Gastrocnemius medialis (tissue), 4 donors: ENCODE measurements around the gene ADAM19.

Experiments used
- POLR2A ChIP-seq, 2 donors: fragments of 450-650 bp; IDR thresholded peaks; one replicate each; pipeline ENCODE4 v1.6.1; 2017; ENCODE audit warnings: antibody characterized with exemption in 2 of 2, mild to moderate bottlenecking in 2 of 2, moderate library complexity in 2 of 2
- TF ChIP-seq, protein P1 (sequence below), 5 experiments: fragments of 450-650 bp in 3 of 5; fragments of 200-600 bp in 2 of 5; sonication (generic) in 2 of 5; IDR thresholded peaks in 4 of 5; conservative IDR thresholded peaks in 1 of 5; 1 replicate in 4 of 5; 2 replicates in 1 of 5; pipeline ENCODE4 v1.5.1; 2016 to 2019; ENCODE audit warnings: antibody characterized with exemption in 5 of 5, mild to moderate bottlenecking in 3 of 5, moderate library complexity in 3 of 5

DNA sequence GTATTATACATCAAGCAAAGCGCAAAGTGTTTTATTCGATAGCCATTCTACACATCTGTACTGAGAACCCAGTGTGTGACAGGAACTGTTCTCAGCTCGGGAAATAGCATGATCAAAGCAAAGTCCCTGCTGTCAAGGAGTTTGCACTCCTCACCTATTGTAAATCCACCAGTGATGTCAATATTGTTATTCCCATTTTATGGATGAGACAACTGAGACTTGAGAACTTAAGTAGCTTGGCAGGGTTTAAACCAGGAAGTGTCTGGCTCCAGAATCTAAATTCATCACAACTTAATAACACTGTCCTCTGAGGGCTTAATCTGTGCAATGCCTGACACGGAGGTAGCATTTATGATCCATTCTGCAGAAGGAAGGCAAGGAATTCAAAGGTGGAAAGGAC, 50.7 kb downstream of the ADAM19 start:
- TF ChIP-seq, protein P1, sequence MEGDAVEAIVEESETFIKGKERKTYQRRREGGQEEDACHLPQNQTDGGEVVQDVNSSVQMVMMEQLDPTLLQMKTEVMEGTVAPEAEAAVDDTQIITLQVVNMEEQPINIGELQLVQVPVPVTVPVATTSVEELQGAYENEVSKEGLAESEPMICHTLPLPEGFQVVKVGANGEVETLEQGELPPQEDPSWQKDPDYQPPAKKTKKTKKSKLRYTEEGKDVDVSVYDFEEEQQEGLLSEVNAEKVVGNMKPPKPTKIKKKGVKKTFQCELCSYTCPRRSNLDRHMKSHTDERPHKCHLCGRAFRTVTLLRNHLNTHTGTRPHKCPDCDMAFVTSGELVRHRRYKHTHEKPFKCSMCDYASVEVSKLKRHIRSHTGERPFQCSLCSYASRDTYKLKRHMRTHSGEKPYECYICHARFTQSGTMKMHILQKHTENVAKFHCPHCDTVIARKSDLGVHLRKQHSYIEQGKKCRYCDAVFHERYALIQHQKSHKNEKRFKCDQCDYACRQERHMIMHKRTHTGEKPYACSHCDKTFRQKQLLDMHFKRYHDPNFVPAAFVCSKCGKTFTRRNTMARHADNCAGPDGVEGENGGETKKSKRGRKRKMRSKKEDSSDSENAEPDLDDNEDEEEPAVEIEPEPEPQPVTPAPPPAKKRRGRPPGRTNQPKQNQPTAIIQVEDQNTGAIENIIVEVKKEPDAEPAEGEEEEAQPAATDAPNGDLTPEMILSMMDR (IDR thresholded peaks at IDR 0.05 in 4 of 5, conservative IDR thresholded peaks at IDR 0.05 in 1 of 5): no peak
- no peak for TF ChIP-seq POLR2A (IDR thresholded peaks at IDR 0.05)
